ENCODE data around the gene GDI1.
"Not testable (repeated sequence)": the region's sequence is repeated elsewhere in the genome, so short reads cannot be mapped to it uniquely, and the experiment has no call there.

GDI1 gene

DNA sequence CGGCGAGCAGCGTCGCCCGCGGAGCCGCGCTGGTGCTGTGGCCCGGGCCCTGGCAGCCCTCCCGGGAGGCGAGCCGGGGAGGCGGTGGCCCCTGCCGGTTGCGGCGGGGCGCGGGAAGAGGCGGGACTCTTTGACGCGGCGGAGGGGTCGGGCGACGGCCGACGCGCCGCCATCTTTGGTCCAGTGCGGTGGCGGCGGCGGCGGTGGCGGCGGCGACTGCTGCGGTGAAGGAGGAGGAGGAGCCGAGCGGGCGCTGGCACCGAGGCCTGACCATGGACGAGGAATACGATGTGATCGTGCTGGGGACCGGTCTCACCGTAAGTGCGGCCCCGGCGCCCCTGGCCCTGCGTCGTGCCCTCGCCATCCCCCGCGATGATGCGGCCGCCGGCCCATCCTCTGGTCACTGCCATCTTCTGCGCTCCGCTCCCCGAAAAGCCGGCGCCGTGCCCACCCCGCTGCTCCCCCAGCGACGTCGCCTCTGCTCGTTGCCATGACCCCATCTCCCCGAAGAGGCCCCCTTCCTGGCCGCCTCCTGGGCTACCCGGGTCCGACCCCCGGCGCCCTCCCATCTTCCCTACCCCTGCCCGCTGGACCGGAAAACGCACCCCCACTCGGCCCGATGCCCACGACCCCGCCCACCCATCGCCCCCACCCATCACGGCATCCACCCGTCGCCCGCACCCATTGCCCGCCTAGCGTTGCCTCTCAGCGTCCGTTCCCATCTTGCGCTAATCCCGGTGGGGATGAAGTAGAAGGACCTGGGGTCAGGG lies at the start of gene GDI1:
Gene GDI1 (plus strand): TSS at position 172 of the 770 bp plus-strand sequence. CDS start 101 bp downstream, at position 273.
- H3K4me1 Mint-ChIP-seq: peaks cover 20% of the 10 kb centered on the region
- peak within 1 kb of the TSS; percentile 86 for H3K4me3 Mint-ChIP-seq
- H3K27me3 Mint-ChIP-seq: no peaks in the 10 kb centered on the region
- H3K36me3 Mint-ChIP-seq: no peaks in the 10 kb centered on the region
- H3K27ac Mint-ChIP-seq: peak within 1 kb of the TSS; percentile 89
- H3K9me3 Mint-ChIP-seq: no peaks in the 10 kb centered on the region

- not testable (repeated sequence) for H3K36me3 Mint-ChIP-seq, H3K4me1 Mint-ChIP-seq, H3K27ac Mint-ChIP-seq, H3K27me3 Mint-ChIP-seq, H3K4me3 Mint-ChIP-seq, H3K9me3 Mint-ChIP-seq
Observed at GRCh38 chrX:154388094-154388493, 48.9 kb upstream of the GDI1 start.

- not testable (repeated sequence) for H3K4me1 Mint-ChIP-seq, H3K27me3 Mint-ChIP-seq, H3K36me3 Mint-ChIP-seq, H3K27ac Mint-ChIP-seq, H3K4me3 Mint-ChIP-seq, H3K9me3 Mint-ChIP-seq
Observed at GRCh38 chrX:154388649-154389048, 48.3 kb upstream of the GDI1 start.

DNA sequence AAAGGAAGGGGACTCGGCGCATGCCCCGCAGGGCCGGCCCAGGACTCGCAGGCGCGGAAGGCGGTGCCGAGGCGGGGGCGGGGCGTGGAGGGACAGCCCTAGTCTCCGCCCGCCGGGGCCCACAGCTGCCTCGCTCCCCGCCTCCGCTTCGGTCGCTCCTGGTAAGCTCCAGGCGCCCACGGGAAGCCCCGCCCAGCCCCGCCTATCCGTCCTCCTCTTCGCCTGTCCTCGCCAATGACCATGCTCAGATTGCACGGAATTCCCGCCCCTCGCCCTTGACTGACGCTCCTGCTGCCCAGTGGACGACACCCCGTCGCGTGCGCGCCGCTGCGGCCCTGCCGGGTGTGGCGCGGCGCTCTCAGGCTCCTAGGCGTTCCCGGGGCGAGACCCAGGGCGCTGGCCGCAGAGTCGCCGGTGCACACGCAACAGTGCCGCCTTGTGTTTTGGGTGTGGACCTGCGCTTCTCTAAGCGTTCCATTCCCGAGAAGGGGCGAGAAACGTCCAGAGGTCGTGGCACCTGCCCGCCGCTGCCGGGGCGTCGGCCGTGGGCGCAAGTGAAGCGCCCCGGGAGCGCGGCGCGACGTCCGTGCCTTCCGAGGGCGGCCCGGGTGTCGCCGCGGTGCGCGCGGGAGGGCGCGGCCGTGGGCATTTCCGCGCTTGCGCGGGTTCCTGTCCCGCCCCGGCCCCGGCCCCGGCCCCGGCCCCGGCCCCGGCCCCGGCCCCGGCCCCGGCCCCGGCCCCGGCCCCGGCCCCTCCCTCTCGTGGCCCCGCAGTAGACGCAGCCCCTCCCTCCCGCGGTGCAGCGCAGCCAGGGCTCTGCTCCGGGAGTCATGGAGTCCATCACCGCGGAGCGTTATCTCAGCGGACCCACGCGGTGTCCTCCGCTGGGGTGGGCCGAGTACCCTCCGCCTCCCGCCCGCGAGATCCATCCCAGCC lies 46.9 kb upstream of the GDI1 start:
- H3K9me3 Mint-ChIP-seq, H3K4me3 Mint-ChIP-seq, H3K27ac Mint-ChIP-seq, H3K4me1 Mint-ChIP-seq, H3K27me3 Mint-ChIP-seq, H3K36me3 Mint-ChIP-seq: not testable (repeated sequence)

DNA sequence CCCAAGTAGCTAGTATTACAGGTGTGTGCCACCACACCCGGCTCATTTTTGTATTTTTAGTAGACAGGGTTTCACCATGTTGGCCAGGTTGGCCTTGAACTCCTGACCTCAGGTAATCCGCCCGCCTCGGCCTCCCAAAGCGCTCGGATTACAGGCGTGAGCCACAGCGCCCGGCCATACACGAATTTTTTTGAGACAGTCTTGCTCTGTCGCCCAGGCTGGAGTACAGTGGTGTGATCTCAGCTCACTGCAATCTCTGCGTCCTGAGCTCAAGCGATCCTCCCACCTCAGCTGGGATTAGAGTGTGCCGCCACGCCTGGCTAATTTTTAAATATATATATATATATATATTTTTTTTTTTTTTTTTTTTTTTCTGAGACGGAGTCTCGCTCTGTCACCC lies 40.6 kb upstream of the GDI1 start:
- not testable (repeated sequence) for H3K27ac Mint-ChIP-seq, H3K4me1 Mint-ChIP-seq, H3K4me3 Mint-ChIP-seq, H3K9me3 Mint-ChIP-seq, H3K27me3 Mint-ChIP-seq
- peaks cover 16% of the 10 kb centered on the region for H3K36me3 Mint-ChIP-seq

DNA sequence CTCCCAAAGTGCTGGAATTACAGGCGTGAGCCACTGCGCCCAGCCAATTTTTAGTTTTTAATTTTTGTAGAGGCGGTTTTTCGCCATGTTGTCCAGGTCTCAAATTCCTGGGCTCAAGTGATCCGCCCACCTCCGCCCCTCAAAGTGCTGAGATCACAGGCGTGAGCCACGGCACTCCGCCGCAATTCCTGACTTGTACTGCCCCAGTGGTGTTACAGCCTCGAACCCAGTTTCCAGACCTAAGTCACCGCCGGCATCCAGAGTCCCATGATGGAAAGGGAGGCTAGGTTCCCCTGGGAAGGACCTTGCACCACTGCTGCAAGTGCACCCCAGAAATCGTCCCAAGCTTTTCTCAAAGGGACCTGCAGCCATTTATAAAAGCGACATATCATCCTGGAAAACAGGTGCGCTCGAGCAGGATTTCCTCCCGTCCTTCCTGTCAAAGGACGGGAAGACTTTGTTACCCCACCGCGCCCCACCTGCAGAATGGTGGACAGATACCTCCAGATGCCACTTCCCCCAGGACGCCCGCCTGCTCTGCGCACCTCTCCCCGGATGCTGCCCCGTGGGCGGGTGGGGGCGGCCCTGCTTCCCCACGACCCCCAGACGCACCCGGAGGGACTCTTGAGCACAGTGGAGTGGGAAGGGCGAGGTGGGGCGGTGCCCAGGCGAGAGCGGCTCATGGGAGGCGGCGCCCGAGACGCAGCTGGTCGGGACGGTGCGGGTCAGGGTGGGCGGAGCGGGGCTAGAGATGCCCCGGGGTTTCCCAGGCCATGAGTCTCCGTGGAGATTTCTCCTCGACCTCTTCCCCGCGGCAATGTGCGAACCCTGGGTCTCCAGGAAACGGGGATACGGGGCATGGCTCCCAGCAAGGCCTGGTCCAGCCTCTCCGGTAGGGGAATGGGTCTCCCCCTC lies 39.7 kb upstream of the GDI1 start:
- Mint-ChIP-seq H3K4me1 (no peaks in the 10 kb centered on the region), H3K9me3 (no peaks in the 10 kb centered on the region)

DNA sequence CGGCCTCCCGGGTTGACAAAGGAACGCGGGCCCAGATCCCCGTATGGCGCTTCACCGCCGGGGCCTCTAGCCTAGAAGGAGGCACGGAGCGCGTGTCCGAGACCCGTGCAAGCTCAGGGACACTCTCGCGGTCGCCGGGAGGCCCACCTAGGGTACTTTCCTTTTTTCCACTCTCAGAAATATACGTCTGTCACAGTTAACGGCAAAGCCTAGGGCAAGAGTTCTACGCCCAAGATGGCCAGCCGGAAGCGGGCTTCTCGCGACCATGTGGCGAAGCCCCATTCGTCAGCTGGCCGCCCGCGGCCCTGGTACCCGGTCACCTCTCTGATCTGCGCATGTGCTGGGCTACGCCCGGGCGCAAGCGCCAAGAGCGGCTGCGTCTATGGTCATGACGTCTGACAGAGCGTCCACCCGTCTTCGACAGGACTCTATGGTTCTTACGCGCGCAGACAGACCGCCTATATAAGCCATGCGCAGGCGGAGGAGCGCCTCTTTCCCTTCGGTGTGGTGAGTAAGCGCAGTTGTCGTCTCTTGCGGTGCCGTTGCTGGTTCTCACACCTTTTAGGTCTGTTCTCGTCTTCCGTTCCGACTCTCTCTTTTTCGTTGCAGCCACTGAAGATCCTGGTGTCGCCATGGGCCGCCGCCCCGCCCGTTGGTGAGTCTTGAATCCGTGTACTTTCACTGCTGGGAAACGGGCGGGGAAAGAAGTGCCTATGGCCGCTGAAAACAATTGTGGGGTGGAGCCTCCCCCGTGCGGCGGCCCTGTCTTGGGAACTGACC lies 38.9 kb upstream of the GDI1 start, which contains the start of gene RPL10:
Gene RPL10 (plus strand): TSS at position 490 of the 780 bp plus-strand sequence. CDS start 143 bp downstream, at position 633.
- Mint-ChIP-seq H3K9me3 (no peaks in the 10 kb centered on the region), H3K4me3 (peak within 1 kb of the TSS; percentile 99), H3K4me1 (no peaks in the 10 kb centered on the region), H3K27ac (peak within 1 kb of the TSS; percentile 99), H3K36me3 (peaks cover 16% of the 10 kb centered on the region), H3K27me3 (no peaks in the 10 kb centered on the region)

More for the DNA sequence above, 39.7 kb upstream of the GDI1 start:
- Mint-ChIP-seq H3K27me3 (no peaks in the 10 kb centered on the region), H3K4me3 (peak overlapping the region; percentile 99), H3K27ac (peak overlapping the region; percentile 99), H3K36me3 (peaks cover 16% of the 10 kb centered on the region)

DNA sequence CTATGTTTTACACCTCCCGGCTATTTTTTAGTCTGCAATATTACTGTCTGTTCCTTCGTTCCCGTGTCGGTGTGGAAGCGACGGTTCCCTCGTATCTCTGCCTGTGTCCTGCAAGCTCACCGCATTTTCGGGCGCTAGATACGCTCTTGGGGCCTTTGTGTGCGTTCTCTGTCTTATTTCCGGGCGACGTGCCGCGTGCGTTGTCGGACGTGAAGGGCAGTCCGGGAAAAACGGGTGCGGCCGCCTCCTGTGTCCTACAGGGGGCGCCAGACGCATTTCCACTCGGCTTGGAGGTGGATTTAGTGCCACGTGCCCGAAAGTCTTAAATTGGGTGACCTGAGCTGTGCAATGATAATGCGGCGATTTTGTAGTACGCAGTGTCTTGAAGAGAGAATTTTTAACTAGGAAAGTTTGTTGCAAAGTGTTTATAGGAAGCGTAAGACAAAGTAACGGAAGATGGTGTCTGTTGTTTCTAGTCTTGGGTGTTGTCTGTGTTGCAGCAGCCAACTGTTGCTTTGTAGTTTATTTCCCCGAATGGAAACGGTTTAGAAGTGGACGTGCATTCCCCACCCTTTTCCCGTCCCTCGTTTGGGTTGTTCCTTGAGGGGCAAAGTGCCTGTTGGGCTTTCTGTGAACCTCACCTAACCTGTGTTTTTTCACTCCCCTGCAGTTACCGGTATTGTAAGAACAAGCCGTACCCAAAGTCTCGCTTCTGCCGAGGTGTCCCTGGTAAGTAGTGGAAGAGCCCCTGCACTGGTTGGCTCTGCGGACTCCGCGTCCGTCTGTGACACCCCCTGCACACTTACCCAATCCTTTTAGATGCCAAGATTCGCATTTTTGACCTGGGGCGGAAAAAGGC lies 38.1 kb upstream of the GDI1 start:
- H3K4me3 Mint-ChIP-seq: peak overlapping the region; percentile 99
- no peaks in the 10 kb centered on the region for H3K9me3 Mint-ChIP-seq
- H3K4me1 Mint-ChIP-seq: no peaks in the 10 kb centered on the region
- no peaks in the 10 kb centered on the region for H3K27me3 Mint-ChIP-seq
- peak overlapping the region; percentile 99 for H3K27ac Mint-ChIP-seq
- peaks cover 16% of the 10 kb centered on the region for H3K36me3 Mint-ChIP-seq

DNA sequence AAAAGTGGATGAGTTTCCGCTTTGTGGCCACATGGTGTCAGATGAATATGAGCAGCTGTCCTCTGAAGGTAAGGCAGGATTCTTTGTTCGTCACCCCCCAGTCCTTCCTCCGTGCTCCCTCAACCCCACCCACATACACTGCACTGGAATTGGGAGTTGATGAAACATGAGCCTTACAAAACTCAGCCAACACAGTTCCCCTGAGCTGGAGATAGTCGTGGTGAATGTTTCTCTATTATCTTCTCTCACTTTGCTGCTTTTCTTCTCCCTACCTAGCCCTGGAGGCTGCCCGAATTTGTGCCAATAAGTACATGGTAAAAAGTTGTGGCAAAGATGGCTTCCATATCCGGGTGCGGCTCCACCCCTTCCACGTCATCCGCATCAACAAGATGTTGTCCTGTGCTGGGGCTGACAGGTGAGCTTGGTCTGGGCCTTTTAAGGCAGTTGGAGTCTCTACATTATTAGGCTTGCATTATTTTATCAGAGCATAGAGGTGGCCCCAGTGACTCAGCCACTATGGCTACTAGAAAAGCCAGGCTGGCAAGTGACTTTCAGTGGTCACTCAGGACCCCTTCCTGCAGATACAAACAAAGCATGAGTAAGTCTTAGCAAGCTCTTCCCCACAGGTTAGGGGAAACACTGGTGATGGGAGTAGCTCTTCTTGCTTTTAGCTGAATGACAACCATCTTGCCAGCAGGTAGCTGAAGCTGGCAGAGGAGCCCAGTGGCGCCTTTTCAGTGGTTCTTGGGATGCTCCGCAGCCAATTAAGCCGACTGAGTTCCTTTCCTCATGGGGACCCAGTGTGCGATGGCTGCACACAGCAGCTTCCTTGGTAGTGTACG lies 37.2 kb upstream of the GDI1 start:
- Mint-ChIP-seq H3K9me3 (no peaks in the 10 kb centered on the region), H3K4me3 (peak overlapping the region; percentile 99), H3K36me3 (peaks cover 16% of the 10 kb centered on the region), H3K27ac (peak overlapping the region; percentile 99), H3K27me3 (no peaks in the 10 kb centered on the region), H3K4me1 (no peaks in the 10 kb centered on the region)

DNA sequence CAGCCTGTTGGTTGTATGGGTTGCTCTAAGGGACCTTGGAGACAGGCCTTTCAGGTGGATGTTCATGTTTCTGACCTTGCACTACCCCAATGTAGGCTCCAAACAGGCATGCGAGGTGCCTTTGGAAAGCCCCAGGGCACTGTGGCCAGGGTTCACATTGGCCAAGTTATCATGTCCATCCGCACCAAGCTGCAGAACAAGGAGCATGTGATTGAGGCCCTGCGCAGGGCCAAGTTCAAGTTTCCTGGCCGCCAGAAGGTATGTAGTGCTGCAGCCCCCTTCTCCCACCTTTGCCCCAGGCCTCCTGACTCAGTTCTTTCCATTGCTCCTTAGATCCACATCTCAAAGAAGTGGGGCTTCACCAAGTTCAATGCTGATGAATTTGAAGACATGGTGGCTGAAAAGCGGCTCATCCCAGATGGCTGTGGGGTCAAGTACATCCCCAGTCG lies 36.6 kb upstream of the GDI1 start:
- H3K9me3 Mint-ChIP-seq, H3K27me3 Mint-ChIP-seq, H3K4me1 Mint-ChIP-seq: not testable (repeated sequence)
- Mint-ChIP-seq H3K27ac (peak overlapping the region; percentile 99), H3K4me3 (peak overlapping the region; percentile 99), H3K36me3 (peaks cover 16% of the 10 kb centered on the region)

GRCh38 chrX:154401045-154401799 lies 35.7 kb upstream of the GDI1 start:
- Mint-ChIP-seq H3K4me3 (peak overlapping the region; percentile 99), H3K9me3 (no peaks in the 10 kb centered on the region), H3K36me3 (peaks cover 16% of the 10 kb centered on the region), H3K27ac (peak overlapping the region; percentile 86), H3K27me3 (no peaks in the 10 kb centered on the region), H3K4me1 (no peaks in the 10 kb centered on the region)

- H3K27ac Mint-ChIP-seq: peak overlapping the region; percentile 65
- H3K27me3 Mint-ChIP-seq: no peaks in the 10 kb centered on the region
- H3K4me3 Mint-ChIP-seq: no peak overlapping the region
- no peaks in the 10 kb centered on the region for H3K9me3 Mint-ChIP-seq
- no peaks in the 10 kb centered on the region for H3K4me1 Mint-ChIP-seq
- H3K36me3 Mint-ChIP-seq: peaks cover 16% of the 10 kb centered on the region
Observed at GRCh38 chrX:154401918-154402621, 34.9 kb upstream of the GDI1 start.

All from activated naive CD4-positive, alpha-beta T cell treated with anti-CD3 and anti-CD28 coated beads, Interleukin-2, amount 50 U/mL, for 24 hours (primary cell).